Measurements from ENCODE around the gene NOLC1.
A peak's percentile ranks its signal among the peaks of the same experiment; 100 is the strongest.

NOLC1 gene

GRCh38 chr10:102123223-102123622 lies 29.0 kb upstream of the NOLC1 start:
- Histone ChIP-seq H3K4me2 (ENCODE audit: insufficient read depth, low read length) (no peak overlapping the region), H3K79me2 (ENCODE audit: insufficient read depth, low read length) (peaks cover 23% of the 10 kb centered on the region), H3K4me1 (ENCODE audit: insufficient read depth, low read length) (peaks cover 32% of the 10 kb centered on the region), H3K9me3 (ENCODE audit: insufficient read depth, low read length, severe bottlenecking) (no peaks in the 10 kb centered on the region), H3K27me3 (ENCODE audit: insufficient read depth, low read length, poor library complexity) (no peaks in the 10 kb centered on the region), H3K9ac (ENCODE audit: low read depth, low read length) (no peak overlapping the region), H3K4me3 (ENCODE audit: low read depth in 1 of 2, low read length in 2 of 2) (no peak overlapping the region), H3K27ac (ENCODE audit: low read length) (no peak overlapping the region), H4K20me1 (ENCODE audit: insufficient read depth, low read length) (peaks cover 4% of the 10 kb centered on the region; the same call in 1 of the 2 replicates), H2AFZ (ENCODE audit: low read depth, low read length) (no peak overlapping the region), H3K36me3 (ENCODE audit: insufficient read depth, low read length) (no peaks in the 10 kb centered on the region)
- no peak for TF ChIP-seq EZH2 (IDR thresholded peaks at IDR 0.05; ENCODE audit: borderline replicate concordance, low read depth, low read length, severe bottlenecking)
- TF ChIP-seq CTCF (IDR thresholded peaks at IDR 0.05; ENCODE audit: borderline replicate concordance, extremely low read depth, low read length, poor library complexity, severe bottlenecking): no peak
- ATAC-seq (ENCODE audit: insufficient read depth, low read depth) (no peak), DNase-seq (no peak)

- Histone ChIP-seq H3K4me2 (ENCODE audit: insufficient read depth, low read length) (peak overlapping the region; percentile 83), H3K4me1 (ENCODE audit: insufficient read depth, low read length) (peaks cover 37% of the 10 kb centered on the region), H3K79me2 (ENCODE audit: insufficient read depth, low read length) (peaks cover 39% of the 10 kb centered on the region), H3K4me3 (ENCODE audit: low read depth in 1 of 2, low read length in 2 of 2) (no peak overlapping the region), H3K36me3 (ENCODE audit: insufficient read depth, low read length) (peaks cover 29% of the 10 kb centered on the region), H3K27ac (ENCODE audit: low read length) (no peak overlapping the region; the same call in 1 of the 2 replicates), H3K9me3 (ENCODE audit: insufficient read depth, low read length, severe bottlenecking) (no peaks in the 10 kb centered on the region), H4K20me1 (ENCODE audit: insufficient read depth, low read length) (peaks cover 29% of the 10 kb centered on the region), H3K9ac (ENCODE audit: low read depth, low read length) (peak overlapping the region; percentile 85; the same call in 1 of the 2 replicates), H3K27me3 (ENCODE audit: insufficient read depth, low read length, poor library complexity) (no peaks in the 10 kb centered on the region), H2AFZ (ENCODE audit: low read depth, low read length) (peak overlapping the region; percentile 86)
- TF ChIP-seq CTCF (IDR thresholded peaks at IDR 0.05; ENCODE audit: borderline replicate concordance, extremely low read depth, low read length, poor library complexity, severe bottlenecking) (no peak), EZH2 (IDR thresholded peaks at IDR 0.05; ENCODE audit: borderline replicate concordance, low read depth, low read length, severe bottlenecking) (no peak)
- ATAC-seq (ENCODE audit: insufficient read depth, low read depth) (no peak), DNase-seq (no peak)
Measured at GRCh38 chr10:102131286-102132170, 20.7 kb upstream of the NOLC1 start.

- Histone ChIP-seq H3K9ac (ENCODE audit: low read depth, low read length) (peak overlapping the region; percentile 85), H3K4me2 (ENCODE audit: insufficient read depth, low read length) (peak overlapping the region; percentile 83), H3K4me1 (ENCODE audit: insufficient read depth, low read length) (peaks cover 40% of the 10 kb centered on the region), H3K27me3 (ENCODE audit: insufficient read depth, low read length, poor library complexity) (no peaks in the 10 kb centered on the region), H3K9me3 (ENCODE audit: insufficient read depth, low read length, severe bottlenecking) (no peaks in the 10 kb centered on the region), H4K20me1 (ENCODE audit: insufficient read depth, low read length) (peaks cover 36% of the 10 kb centered on the region), H3K79me2 (ENCODE audit: insufficient read depth, low read length) (peaks cover 46% of the 10 kb centered on the region), H3K27ac (ENCODE audit: low read length) (peak overlapping the region; percentile 87), H3K36me3 (ENCODE audit: insufficient read depth, low read length) (peaks cover 33% of the 10 kb centered on the region), H3K4me3 (ENCODE audit: low read depth in 1 of 2, low read length in 2 of 2) (peak overlapping the region; percentile 71 to 85; a peak in 3 of 4 replicates), H2AFZ (ENCODE audit: low read depth, low read length) (peak overlapping the region; percentile 86)
- TF ChIP-seq CTCF (IDR thresholded peaks at IDR 0.05; ENCODE audit: borderline replicate concordance, extremely low read depth, low read length, poor library complexity, severe bottlenecking): no peak
- TF ChIP-seq EZH2 (IDR thresholded peaks at IDR 0.05; ENCODE audit: borderline replicate concordance, low read depth, low read length, severe bottlenecking): no peak
- ATAC-seq (ENCODE audit: insufficient read depth, low read depth) (no peak), DNase-seq (no peak)
Measured at GRCh38 chr10:102132193-102132562, 20.0 kb upstream of the NOLC1 start.

Measured in DND-41 (cell line).